ENCODE measurements around the gene TTC28.

Gene TTC28

DNA sequence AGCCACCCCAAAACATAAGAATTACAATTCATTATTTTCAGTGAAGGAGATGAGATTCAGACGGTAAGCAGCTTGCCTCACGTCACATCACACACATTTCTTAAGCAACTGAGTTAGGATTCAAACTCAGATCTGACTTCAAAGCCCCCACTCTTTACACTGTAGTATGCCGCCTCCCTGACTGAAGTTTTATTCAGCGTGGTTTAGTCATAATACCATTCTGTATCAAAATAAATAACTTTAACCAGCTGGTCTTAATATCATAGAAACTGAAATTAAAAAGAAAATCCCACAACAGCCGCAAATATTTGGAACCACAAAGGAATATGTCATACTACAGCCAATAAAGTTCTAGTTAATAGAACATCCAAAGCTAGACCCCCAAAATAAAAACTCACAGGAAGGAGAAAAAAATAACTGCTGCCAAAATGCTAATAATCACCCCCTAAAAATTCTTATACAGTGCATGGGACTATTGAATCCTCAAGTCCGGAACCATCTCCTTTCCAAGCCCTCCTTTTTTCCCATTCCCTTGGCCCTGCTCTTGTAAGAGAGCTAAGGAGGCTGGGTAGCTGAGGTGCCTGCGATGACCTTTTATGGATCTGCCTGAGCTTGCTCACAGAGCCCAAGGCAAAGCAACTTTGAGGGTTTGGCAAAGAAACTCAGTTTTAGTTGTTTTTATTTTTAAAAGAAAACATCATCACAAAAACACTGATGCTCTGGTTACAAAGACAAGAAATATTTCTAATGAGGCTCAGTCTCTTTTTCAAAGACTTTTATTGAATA lies 334.5 kb downstream of the TTC28 start:
- no peak for DNase-seq

DNA sequence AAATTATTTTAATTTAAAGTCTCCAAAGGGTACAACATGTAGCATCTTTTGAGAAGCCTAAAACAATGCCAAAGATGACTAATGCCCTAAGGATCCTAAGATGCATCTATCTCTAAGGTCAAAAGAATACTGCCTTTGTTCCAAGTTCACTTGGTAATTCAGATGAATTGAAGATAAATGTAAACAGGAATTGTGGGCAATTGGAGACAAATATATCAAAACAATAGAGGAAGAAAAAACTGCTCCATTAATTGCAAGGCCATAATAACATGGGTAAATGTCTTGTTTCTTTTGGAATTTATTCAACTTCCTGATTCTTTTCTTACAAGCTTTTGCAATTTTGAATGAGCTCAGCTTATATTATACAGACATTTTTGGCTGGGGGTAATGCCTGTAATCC lies 338.6 kb downstream of the TTC28 start:
- no peak for DNase-seq

DNA sequence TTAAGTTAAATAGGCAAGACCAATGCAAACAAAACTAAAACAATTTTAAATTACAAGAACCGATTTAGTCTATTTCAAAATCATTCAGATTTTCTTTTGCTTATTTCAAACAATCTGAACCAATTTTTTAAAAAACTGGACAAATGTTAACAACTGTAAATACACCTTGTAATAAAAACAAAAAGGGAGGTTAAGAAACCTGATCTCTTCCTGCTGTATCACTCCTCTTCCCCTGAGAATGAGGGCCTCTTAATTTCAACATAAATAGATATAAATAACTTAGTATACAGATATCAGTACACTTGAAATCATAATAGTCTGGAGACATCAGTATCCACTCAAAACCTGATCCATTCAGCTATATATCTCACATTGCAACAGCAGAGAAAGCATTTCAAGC lies 346.6 kb downstream of the TTC28 start:
- no peak for DNase-seq

DNA sequence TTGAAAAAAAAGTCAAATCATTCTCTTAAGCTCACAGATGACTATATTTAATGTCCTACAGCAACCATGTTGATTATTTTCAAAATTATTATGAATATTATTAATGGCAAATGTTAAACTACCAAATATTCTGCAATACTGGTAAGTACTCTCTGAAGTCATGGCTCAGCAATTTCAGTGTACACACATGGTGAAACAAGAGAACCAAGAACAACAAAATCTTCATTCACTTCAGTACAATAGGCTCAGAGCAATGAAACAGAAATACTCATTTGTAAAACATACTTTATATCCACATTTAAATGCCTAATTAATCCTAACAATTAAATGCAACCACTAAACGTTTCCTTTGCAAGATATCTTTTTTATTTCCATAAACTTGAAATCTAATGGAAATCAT lies 347.2 kb downstream of the TTC28 start:
- DNase-seq: no peak

DNA sequence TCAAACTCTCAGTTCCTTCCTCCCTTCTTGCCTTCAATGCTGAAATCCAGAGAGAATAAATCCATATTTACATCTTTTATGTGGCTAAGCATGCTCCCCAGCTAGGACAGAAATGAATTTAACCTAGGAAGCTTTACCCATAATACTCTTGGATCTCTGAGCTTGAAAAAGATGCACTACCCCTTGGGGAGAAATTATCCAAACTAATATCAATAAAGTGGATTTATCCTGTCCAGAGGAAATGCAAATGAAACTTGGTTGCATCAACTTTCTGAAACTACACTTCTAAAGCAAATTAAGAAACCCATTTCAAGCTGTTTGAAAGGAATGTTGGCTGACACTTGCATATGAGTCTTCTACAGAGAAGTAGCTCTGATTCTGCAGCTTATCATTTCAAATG lies 347.9 kb downstream of the TTC28 start:
- DNase-seq: no peak

DNA sequence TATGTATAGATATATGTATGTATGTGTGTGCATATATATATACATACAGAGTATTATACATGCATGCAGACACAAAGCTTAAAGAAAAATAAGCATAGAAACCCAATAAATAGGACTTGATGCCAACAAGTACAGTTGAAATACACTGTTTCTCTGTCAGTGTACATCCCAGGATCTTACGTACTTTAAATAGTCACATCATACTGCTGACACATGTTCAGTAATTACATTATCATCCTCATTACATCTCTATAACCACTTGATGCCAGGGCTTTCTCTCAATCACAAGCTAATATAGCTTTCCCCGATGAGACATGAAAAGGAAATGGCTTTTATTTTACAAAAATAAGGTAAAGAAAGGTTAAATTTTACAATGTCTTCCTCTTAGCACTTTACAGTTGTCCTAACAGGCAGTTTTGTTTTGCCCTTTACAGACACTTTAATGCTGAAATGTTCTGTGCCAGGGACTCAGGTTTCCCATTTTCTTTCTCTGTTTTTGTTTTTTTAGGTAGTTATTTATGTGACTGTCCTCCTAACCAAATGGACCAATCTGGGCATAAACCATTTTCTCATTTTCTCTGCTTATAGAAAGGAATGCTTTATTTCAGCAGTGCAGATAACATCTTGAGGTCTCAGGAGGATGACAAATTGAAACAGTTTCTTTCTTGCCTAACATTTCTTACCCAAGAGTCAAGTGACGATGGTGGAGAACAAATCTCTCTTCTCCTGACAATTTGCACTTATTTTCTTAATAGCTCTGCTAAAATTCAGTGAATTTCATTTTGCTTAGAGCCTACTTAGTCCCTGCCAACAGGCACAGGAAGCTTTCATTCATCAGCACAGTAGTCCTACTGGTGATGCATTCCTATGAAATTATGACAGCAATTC lies 350.2 kb downstream of the TTC28 start:
- DNase-seq: no peak

DNA sequence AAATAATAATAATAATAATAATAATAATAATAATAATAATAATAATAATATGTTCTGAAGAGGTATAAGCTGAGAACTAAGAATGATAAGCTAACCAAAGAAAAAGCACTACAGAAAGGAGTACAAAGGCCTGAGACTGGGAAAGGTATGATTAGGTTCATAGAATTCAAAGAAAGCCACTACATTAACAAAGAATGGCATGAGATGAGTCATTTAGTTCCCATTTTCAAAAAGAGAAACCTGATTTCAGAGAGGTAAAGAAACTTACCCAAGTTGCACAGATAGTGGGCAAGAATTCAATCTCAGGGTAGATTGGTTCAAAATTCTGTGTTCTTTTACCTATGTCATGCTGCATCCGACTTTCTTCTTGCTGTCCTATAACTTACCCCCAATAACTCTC lies 350.9 kb downstream of the TTC28 start:
- DNase-seq: no peak

DNA sequence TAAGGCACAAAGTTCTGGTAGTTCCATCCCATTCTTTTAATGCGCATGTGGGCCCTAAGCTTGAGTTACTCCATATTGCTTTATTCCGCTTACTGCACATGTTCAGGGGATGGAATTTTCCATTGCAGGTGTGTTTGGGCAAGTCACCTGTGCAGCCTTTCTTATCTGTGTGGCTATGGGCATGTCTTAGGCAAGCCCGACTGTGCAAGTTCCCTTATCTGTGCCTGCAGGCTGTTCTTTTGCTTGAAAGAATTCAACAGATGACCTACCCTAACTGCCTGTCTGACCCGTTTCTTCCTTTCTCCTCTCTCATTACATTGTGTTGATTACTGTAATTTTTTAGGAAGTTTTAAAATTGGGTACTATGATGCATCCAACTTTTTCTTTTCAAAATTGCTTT lies 363.6 kb downstream of the TTC28 start:
- DNase-seq: no peak

DNA sequence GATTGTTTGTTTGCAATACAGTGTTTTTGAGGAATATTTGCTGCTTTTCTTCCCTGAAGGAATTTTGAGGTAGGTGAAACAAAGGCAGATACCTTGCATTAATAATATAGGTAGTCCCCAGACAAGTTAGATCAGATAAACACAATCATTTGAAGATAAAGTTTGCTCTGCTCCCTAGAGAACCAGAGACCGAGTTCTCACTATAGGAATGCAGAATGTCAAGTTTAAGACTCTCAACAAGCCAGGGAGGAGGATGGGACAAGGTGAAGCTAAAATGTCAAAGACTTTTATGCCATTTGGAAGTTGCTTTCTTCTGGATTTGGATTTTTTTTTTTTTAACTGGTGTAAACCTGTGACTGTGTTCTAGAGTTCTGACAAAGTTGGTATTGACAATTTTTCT lies 364.7 kb downstream of the TTC28 start:
- DNase-seq: no peak

DNA sequence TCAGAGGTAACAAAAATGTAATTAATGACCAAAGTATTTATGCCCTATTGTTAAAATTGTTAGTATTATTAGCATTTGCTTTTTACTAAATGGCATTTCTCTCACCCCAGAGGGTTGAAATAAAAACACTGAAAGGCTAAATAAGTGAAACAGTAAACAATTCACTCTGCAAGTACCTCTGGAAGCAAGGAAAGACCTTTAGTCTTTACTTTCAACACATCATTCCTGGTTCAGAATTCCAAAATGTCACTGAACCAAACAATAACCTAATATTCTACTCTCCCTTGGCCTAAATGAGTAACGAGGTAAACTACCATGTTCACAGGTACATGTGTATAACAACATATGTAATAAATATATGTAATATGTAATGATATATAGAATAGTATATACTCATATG lies 369.3 kb downstream of the TTC28 start:
- no peak for DNase-seq

DNA sequence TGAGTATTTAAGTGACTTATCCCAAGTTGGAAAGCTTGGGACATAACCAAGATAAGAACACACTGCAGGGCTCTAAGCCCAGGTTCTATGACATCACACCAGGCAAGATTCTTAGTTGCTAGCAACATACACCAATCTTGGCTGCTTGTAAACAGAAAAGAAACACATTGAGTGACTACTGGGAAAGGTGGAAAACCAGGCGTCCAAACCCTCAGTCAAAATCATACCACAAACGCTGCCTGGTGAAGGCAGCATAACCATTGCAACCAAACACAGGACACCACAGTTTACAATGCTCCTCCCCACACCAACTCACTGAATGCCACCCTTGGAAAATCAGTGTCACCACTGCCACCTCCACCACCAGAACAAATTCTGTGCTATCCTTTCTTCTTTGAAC lies 379.9 kb downstream of the TTC28 start:
- no peak for DNase-seq

DNA sequence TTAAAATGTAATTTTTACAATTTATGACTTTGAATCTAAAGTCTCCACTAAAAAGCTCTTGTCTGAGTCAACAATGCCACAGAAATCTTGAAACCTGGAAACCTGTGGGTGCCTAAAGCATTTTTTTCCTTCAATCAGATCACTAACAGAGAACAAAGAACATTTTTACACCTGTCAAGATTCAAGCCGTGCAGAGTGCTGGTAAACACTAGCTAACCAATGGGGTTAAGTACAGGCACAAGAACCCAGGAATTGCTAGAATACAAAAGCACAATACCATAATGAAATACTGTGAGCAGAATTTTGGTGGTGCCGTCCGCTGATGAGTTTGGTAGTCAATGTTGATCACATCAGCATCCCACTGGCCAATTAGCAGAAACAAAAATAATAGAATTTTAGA lies 380.3 kb downstream of the TTC28 start:
- DNase-seq: no peak

DNA sequence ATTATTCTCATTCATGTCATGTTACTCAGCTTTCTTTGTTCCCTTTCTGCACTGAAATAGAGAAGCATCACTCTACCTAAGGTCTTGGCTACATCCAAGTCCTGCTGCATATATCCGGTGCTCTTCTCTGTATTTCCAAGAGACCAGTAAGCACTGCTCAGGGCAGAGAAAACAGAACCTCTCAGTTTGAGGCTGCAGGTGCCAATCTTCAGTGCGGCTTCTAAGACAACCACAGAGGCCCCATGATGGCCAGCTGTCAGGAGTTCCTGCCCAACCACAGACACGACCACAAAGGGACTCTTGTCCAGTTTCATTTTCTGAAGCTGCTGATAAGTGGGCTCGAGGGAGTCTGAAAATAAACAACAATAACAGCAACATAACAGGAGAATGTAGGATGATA lies 382.1 kb downstream of the TTC28 start:
- DNase-seq: no peak

DNA sequence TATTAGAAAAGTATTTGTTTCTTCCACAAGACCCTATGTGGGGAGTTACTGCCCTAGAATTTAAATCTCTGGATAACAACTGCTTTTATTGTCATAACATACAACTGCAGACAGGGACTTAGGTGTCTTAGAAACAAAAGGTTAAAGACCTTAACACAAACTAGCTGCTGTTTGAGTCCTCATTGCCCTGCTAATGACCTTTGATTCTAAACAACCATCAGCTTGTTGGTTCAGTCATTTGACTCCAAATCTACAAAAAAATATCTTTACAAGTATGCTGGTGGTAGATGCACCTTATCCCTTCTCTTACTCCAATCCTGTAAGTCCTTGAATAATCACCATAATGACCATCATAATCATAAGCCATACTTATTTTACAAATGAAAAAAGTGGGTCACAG lies 383.2 kb downstream of the TTC28 start:
- no peak for DNase-seq

DNA sequence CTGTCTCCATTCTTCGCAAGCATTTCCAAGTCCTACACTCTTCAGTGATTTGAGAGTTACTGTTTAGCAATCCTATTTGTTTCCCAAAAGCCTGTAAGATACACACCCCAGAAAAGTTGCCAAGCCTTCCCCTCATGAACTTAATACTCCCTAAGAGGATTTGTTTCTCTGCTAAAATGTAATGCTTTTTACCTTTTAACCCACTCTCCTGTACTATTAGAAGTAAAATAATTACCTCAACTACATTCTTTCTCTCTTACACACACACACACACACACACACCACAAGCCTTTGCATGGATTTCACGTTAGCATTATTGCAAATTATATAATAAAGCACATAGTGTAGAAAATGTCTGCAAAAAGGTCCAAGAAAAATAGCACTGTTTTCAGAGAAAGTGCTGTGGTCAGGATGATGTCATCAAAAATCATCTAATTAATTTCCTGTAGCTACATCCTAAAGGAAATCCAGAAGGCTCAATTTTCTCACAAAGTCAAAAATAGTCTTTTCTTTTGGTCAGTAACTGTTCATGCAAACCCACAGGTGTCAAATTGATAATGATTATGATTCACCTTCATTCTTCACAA lies 396.5 kb downstream of the TTC28 start:
- peak; percentile 55 for DNase-seq

DNA sequence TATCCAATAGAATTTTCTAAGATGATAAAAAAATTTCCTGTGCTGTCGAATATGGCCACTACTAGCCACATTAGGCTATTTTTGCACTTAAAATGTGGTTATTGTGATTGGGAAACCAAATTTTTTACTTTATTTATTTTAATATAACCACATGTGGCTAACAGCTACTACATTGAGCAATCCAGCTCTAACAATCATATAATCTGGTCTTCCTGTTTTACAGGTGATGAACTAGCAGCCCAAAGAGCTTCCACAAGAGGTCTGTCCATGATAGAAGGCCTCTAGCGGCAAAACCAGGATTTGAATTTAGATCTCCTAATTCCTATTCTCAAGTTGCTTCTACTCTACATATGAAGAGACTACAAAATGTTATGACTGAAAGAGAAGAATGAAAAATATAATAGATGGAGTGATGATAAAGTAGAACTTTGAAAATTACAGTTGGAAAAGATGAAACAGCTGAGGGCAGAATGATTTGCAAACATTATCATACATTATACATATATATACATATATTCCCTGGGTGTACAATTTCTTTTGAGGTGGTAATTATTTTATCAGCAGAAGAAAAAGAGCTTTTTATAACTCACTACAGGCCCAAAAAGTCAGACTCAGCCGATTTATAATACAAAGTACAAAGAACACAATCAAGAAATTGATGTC lies 397.1 kb downstream of the TTC28 start:
- no peak for DNase-seq

DNA sequence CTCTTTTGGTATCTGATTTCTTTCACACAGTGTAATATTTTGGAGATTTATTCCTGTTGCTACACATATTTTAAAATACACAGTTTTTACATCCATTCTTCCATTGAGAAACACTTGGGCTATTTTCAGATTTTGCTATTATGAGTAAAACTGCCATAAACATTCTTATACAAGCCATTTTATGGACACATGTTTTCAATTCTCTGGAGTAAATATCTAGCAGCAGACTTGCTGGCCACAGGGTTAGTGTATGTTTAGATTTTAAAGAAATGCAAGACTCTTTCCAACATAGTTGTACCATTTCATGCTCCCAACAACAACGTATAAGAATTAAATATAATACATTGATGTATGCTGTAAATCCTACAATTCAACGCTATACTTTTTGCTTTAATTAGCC lies 399.8 kb downstream of the TTC28 start:
- no peak for DNase-seq

DNA sequence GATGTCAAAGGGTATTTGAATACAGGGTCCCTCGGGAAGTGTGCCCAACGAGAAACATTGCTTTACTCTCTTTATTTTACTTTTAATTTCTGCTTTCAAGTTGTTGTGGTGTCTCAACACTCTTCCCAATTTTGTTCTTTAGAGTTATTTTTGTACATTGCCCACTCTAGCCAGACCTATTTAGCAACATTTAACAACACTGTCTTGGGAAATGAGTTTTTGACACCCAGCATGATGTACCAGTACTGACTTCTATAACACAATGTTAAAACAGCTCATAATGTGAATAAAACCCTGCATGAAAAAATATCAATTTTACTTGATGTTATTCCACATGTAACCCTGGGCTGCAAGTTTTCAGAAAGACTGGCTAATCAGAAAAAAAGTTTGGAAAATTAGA lies 410.4 kb downstream of the TTC28 start:
- DNase-seq: no peak

DNA sequence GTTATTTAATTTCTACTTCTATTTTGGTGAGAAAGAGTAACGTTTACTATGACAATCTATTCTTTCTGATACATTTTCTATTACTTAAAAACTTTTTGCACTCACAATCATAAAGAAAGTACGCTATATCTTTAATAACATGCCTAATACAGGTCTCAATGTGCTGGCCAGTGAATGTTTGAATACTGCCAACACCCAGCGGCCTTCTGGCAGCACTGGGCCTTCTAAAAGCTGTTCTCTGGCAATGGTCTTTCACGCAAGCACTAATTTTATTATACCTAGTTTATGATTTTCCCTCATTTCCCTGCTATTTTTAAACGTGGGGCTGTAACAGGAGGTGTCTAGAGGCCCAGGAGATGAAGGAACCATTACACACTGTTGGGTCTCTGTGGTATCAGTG lies 410.8 kb downstream of the TTC28 start:
- DNase-seq: no peak

DNA sequence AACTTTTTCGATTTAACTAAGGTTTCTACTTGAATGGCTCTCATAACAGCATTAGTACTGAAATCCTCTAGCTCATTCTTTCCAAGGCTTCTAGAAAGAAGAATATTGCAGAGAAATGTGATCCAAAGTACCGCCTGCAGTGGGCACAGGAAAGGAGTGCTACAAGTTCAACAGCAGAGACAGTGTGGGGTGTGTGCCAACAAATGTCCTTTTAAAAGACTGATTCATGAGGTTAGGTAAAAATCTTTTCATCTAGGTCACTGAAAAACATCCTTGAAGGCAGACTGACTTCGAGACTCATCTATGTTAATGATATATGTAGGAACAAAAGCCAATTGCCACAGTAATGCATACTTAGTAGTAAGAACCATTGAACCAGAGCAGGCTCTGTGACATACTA lies 411.5 kb downstream of the TTC28 start:
- no peak for DNase-seq

DNA sequence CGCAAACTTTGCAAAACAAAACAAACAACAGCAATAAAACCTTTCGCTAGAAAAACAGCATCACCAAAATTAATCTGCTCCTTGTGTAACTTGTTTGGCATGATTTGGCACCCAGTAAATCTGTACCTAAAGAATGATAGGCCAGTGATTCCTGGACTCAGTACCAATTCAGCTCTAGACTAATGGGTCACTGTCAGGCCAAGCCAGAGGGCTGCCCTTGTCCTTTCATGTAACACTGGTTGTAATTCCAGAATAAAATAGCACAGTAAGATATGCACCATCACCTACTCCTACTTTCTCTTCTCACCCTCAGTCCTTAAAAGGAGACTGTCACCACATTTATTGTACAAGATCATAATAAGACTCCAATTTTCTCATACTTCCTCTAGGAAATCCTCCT lies 419.0 kb downstream of the TTC28 start:
- DNase-seq: no peak

DNA sequence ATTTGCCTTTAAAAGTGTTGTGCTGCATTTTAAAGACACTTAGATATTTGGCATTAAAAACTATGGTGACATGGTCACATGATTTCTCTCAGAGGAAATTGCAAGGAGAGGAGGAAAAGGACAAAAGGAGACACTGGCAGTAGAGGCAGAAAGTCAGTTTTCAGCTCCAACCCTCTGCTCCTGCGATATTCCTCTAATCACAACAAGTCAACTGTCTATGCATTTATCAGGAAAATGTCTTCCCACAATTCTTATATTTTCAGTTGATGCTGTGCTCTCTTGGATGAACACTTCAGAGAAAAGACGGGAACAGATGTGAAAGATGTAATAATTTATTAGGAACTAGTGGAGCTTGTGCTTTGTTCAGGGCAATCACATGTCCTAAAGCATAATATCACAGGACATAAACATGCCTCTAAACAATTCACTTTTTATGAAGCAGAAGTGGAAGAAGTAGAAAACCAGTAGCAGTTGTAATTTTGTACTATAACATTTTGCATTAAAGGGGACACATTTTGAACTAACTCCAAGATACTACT lies 419.8 kb downstream of the TTC28 start:
- DNase-seq: no peak

DNA sequence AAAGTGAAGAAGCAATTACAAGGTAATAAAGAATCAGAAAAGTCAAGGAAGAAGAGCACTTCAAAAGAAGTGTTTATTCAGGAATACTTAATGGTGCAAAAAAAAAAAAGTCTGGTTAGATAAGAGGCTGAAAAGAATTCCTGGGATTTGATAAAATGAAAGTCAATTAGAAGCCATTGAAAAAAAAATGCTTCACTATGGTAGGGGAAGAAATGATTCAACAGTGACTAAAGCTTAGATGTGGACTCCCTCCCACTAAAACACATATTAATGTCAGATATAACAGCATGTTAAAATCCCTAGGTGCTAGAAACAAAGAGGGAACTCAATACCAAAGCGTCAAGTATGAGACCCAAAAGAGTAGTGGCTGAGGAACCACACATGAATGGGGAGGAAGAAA lies 425.2 kb downstream of the TTC28 start:
- no peak for DNase-seq

Measured in NCI-H82 (cell line).